ENCODE results near the gene CNOT10.

GRCh38 chr3:32640939-32641338 is 44.0 kb upstream of the CNOT10 start:
- TF ChIP-seq POLR2A (IDR thresholded peaks at IDR 0.05) (no peak), CTCF (IDR thresholded peaks at IDR 0.05) (no peak)
